MCF 10A (cell line): ENCODE results near the gene ACAN. TPM values are rescaled to one million over a fixed set of nuclear protein-coding genes. Genes with fewer than 3 reads are reported as not detected.
"Not testable (repeated sequence)": the region's sequence is repeated elsewhere in the genome, so short reads cannot be mapped to it uniquely, and the experiment has no call there.

Experiments
- BruUV-seq: library from RNA; stranded (reverse); fragments of 400-500 nt; replicated peaks from 2 replicates; lab custom pipeline; 2021; lab: Mats Ljungman, UMichigan
- CTCF ChIA-PET: fragments of 300-600 bp; sonication (Branson Sonifier 250); formaldehyde crosslinking; extraction: SDS; loops from one replicate; lab custom pipeline; 2021; ENCODE audit warnings: antibody characterized with exemption, inconsistent platforms; lab: Yijun Ruan, JAX
- POLR2A ChIA-PET: fragments of 300-600, 350-650 bp; sonication (Branson Sonifier 250); formaldehyde crosslinking; extraction: SDS; loops from one replicate; lab custom pipeline; 2020; ENCODE audit warnings: antibody characterized with exemption, inconsistent platforms; lab: Yijun Ruan, JAX
- DNase-seq: peaks from one replicate; pipeline ENCODE4 v3.0.0-alpha.2; 2018; ENCODE audit not compliant: unreplicated experiment
- H3K27ac Mint-ChIP-seq: one replicate; pipeline ENCODE4 v1.8.0; 2022; ENCODE audit warnings: mild to moderate bottlenecking, low read depth, mixed read lengths; ENCODE audit not compliant: unreplicated experiment
- H3K27me3 Mint-ChIP-seq: one replicate; pipeline ENCODE4 v1.8.0; 2022; ENCODE audit warnings: mixed read lengths; ENCODE audit not compliant: insufficient read depth, unreplicated experiment
- H3K36me3 Mint-ChIP-seq: one replicate; pipeline ENCODE4 v1.8.0; 2022; ENCODE audit warnings: mild to moderate bottlenecking, moderate library complexity, mixed read lengths; ENCODE audit not compliant: insufficient read depth, unreplicated experiment
- H3K4me1 Mint-ChIP-seq: one replicate; pipeline ENCODE4 v1.8.0; 2022; ENCODE audit warnings: mixed read lengths; ENCODE audit not compliant: insufficient read depth, unreplicated experiment
- H3K4me3 Mint-ChIP-seq: one replicate; pipeline ENCODE4 v1.8.0; 2022; ENCODE audit warnings: mild to moderate bottlenecking, moderate library complexity, mixed read lengths; ENCODE audit not compliant: unreplicated experiment
- H3K9me3 Mint-ChIP-seq: one replicate; pipeline ENCODE4 v1.8.0; 2022; ENCODE audit warnings: mixed read lengths; ENCODE audit not compliant: unreplicated experiment
- CTCF ChIP-seq: fragments of 200-600 bp; IDR thresholded peaks from one replicate; pipeline ENCODE4 v1.8.0; 2022; ENCODE audit warnings: antibody characterized with exemption, mild to moderate bottlenecking; ENCODE audit not compliant: unreplicated experiment
- intact Hi-C: fragments of 100-400 bp; cut with micrococcal nuclease; formaldehyde crosslinking; loops from 2 replicates; pipeline ENCODE4 v1.14.1; 2022
- total RNA-seq: library from RNA; stranded (reverse); gene quantifications from 2 replicates; pipeline ENCODE4 v1.2.3, GENCODE V29; 2022

Gene ACAN
- total RNA-seq, 1 experiment from 2014 or later: not detected

GRCh38 chr15:88920186-88920891 is 117.1 kb downstream of the ACAN start:
- Mint-ChIP-seq H3K4me3 (no peak overlapping the region), H3K9me3 (no peaks in the 10 kb centered on the region), H3K4me1 (peaks cover 36% of the 10 kb centered on the region), H3K27ac (peak overlapping the region; percentile 79), H3K27me3 (no peaks in the 10 kb centered on the region), H3K36me3 (peaks cover 6% of the 10 kb centered on the region)
- intact Hi-C loops: no loop called here
- TSS peak; percentile 93 for BruUV-seq
- TF ChIP-seq CTCF: no peak
- CTCF ChIA-PET: interaction anchor here (0.6 to 7.7 kb wide), 6 partner anchors 8 to 98 kb away, joined by 3 to 64 read pairs (median 4); no protein-coding TSS in a partner anchor
- POLR2A ChIA-PET: interaction anchor here (1.2 to 2.9 kb wide), 6 partner anchors 8 to 168 kb away, joined by 3 to 17 read pairs (median 4); partner anchors contain the start of gene ABHD2
- peak; percentile 59 for DNase-seq

- ChIA-PET CTCF (interaction anchor here (0.6 to 7.7 kb wide), 5 partner anchors 9 to 97 kb away, joined by 3 to 64 read pairs (median 3); no protein-coding TSS in a partner anchor), POLR2A (interaction anchor here (1.2 to 2.9 kb wide), 6 partner anchors 9 to 167 kb away, joined by 3 to 17 read pairs (median 4); partner anchors contain the start of gene ABHD2)
- H3K27me3 Mint-ChIP-seq, H3K9me3 Mint-ChIP-seq, intact Hi-C loops, H3K4me3 Mint-ChIP-seq, H3K36me3 Mint-ChIP-seq: not testable (repeated sequence)
- TSS peak; percentile 72 for BruUV-seq
- peak; percentile 79 for DNase-seq
- peaks cover 34% of the 10 kb centered on the region for H3K4me1 Mint-ChIP-seq
- peak overlapping the region; percentile 79 for H3K27ac Mint-ChIP-seq
Measured at GRCh38 chr15:88920892-88921435, 117.7 kb downstream of the ACAN start.

Other genes starting within 250 kb of the ACAN start
- 48.7 and 67.6 TPM in 2 replicates for gene AEN, start 182.1 kb upstream of the ACAN start, total RNA-seq
- 9.7 and 20.0 TPM in 2 replicates for gene ISG20, start 164.4 kb upstream of the ACAN start, total RNA-seq
- 4.1 and 5.0 TPM in 2 replicates for gene HAPLN3, start 92.1 kb downstream of the ACAN start, total RNA-seq
- gene MFGE8, start 109.9 kb downstream of the ACAN start, total RNA-seq: 207 and 254 TPM in 2 replicates